OCI-LY3 (cell line): ENCODE measurements around the gene TAF1C.

Source experiments
- H2AFZ ChIP-seq: fragments of 200-600, 300-600 bp; shearing (Covaris generic); 2 replicates; pipeline ENCODE4 v1.6.0; 2014; ENCODE audit warnings: antibody characterized with exemption, low read depth, low read length
- H3K27ac ChIP-seq: fragments of 200-600, 300-600 bp; sonication (generic); 2 replicates; pipeline ENCODE4 v1.5.1; 2014; ENCODE audit warnings: mild to moderate bottlenecking, low read length, moderate library complexity, mixed read lengths
- H3K27me3 ChIP-seq: fragments of 200-600, 300-600 bp; sonication (generic); 2 replicates; pipeline ENCODE4 v1.6.1; 2014; ENCODE audit warnings: low read depth, low read length, mixed read lengths
- H3K36me3 ChIP-seq: fragments of 200-600, 300-600 bp; sonication (generic); replicated peaks from 2 replicates; pipeline ENCODE3; 2014; ENCODE audit warnings: low read depth, low read length, mixed read lengths
- H3K4me1 ChIP-seq: fragments of 300-600, 200-600 bp; sonication (generic); 2 replicates; pipeline ENCODE4 v1.6.1; 2014; ENCODE audit warnings: low read length, mixed read lengths
- H3K4me2 ChIP-seq: fragments of 200-600, 300-600 bp; sonication (generic); 2 replicates; pipeline ENCODE4 v1.6.1; 2014; ENCODE audit warnings: low read length, mixed read lengths
- H3K4me3 ChIP-seq: fragments of 300-600, 200-600 bp; sonication (generic); 2 replicates; pipeline ENCODE4 v1.5.1; 2014; ENCODE audit warnings: antibody characterized with exemption, mild to moderate bottlenecking, low read length, moderate library complexity
- H3K79me2 ChIP-seq: fragments of 300-600, 200-600 bp; shearing (Covaris generic); 2 replicates; pipeline ENCODE4 v1.6.1; 2014; ENCODE audit warnings: mild to moderate bottlenecking, low read length, mixed read lengths
- H3K9ac ChIP-seq: fragments of 300-600, 200-600 bp; shearing (Covaris generic); 2 replicates; pipeline ENCODE4 v1.6.0; 2014; ENCODE audit warnings: mild to moderate bottlenecking, low read length, moderate library complexity
- H3K9me3 ChIP-seq: fragments of 200-600, 300-600 bp; shearing (Covaris generic); 2 replicates; pipeline ENCODE4 v1.6.1; 2014; ENCODE audit warnings: low read length, mixed read lengths; ENCODE audit not compliant: insufficient read depth
- H4K20me1 ChIP-seq: fragments of 200-600, 300-600 bp; sonication (generic); 2 replicates; pipeline ENCODE4 v1.6.1; 2016; ENCODE audit warnings: low read length, mixed read lengths; ENCODE audit not compliant: insufficient read depth
- CTCF ChIP-seq: fragments of 200-600, 300-600 bp; sonication (generic); IDR thresholded peaks from 2 replicates; pipeline ENCODE4 v1.5.1; 2014; ENCODE audit warnings: antibody characterized with exemption, low read length, low read depth
- EZH2phosphoT487 ChIP-seq: fragments of 200-600 bp; shearing (Covaris generic); IDR thresholded peaks from 2 replicates; pipeline ENCODE4 v1.6.1; 2018; ENCODE audit warnings: antibody characterized with exemption, mixed run types, low read depth

The TAF1C gene

GRCh38 chr16:84196727-84197394 is 10.0 kb upstream of the TAF1C start:
- H3K36me3 ChIP-seq: no peaks in the 10 kb centered on the region
- H3K4me3 ChIP-seq: no peak overlapping the region
- no peaks in the 10 kb centered on the region for H3K9me3 ChIP-seq
- no peak overlapping the region for H2AFZ ChIP-seq
- no peak overlapping the region for H3K27ac ChIP-seq
- H3K27me3 ChIP-seq: peaks cover 8% of the 10 kb centered on the region; the same call in 1 of the 2 replicates
- no peak overlapping the region for H3K4me2 ChIP-seq
- no peaks in the 10 kb centered on the region for H3K79me2 ChIP-seq
- H4K20me1 ChIP-seq: no peaks in the 10 kb centered on the region
- no peak for TF ChIP-seq EZH2phosphoT487
- TF ChIP-seq CTCF: no peak
- no peak overlapping the region for H3K9ac ChIP-seq
- no peaks in the 10 kb centered on the region for H3K4me1 ChIP-seq

- Histone ChIP-seq H3K4me3 (no peak overlapping the region), H3K27me3 (peaks cover 8% of the 10 kb centered on the region; the same call in 1 of the 2 replicates), H3K4me1 (no peaks in the 10 kb centered on the region), H3K9me3 (no peaks in the 10 kb centered on the region), H2AFZ (no peak overlapping the region), H4K20me1 (no peaks in the 10 kb centered on the region), H3K4me2 (no peak overlapping the region), H3K79me2 (no peaks in the 10 kb centered on the region), H3K9ac (no peak overlapping the region), H3K27ac (no peak overlapping the region), H3K36me3 (no peaks in the 10 kb centered on the region)
- TF ChIP-seq EZH2phosphoT487: no peak
- no peak for TF ChIP-seq CTCF
Measured at GRCh38 chr16:84196101-84196500, 9.2 kb upstream of the TAF1C start.

GRCh38 chr16:84195201-84196093 is 8.6 kb upstream of the TAF1C start:
- H3K36me3 ChIP-seq: no peaks in the 10 kb centered on the region
- H3K79me2 ChIP-seq: no peaks in the 10 kb centered on the region
- H3K9me3 ChIP-seq: no peaks in the 10 kb centered on the region
- H3K4me1 ChIP-seq: no peaks in the 10 kb centered on the region
- TF ChIP-seq EZH2phosphoT487: no peak
- no peak for TF ChIP-seq CTCF
- H3K9ac ChIP-seq: no peak overlapping the region
- peaks cover 8% of the 10 kb centered on the region; the same call in 1 of the 2 replicates for H3K27me3 ChIP-seq
- H3K27ac ChIP-seq: no peak overlapping the region
- no peak overlapping the region for H3K4me2 ChIP-seq
- no peak overlapping the region for H3K4me3 ChIP-seq
- no peaks in the 10 kb centered on the region for H4K20me1 ChIP-seq
- H2AFZ ChIP-seq: no peak overlapping the region

GRCh38 chr16:84194470-84195200 is 7.8 kb upstream of the TAF1C start:
- H3K79me2 ChIP-seq: no peaks in the 10 kb centered on the region

More at GRCh38 chr16:84194470-84195200, 7.8 kb upstream of the TAF1C start:
- Histone ChIP-seq H3K27ac (no peak overlapping the region), H3K4me2 (no peak overlapping the region), H3K4me3 (no peak overlapping the region), H3K9ac (no peak overlapping the region), H3K4me1 (no peaks in the 10 kb centered on the region), H3K9me3 (no peaks in the 10 kb centered on the region), H4K20me1 (no peaks in the 10 kb centered on the region), H2AFZ (no peak overlapping the region), H3K27me3 (peaks cover under 1% of the 10 kb centered on the region; the same call in 1 of the 2 replicates), H3K36me3 (no peaks in the 10 kb centered on the region)
- no peak for TF ChIP-seq CTCF
- TF ChIP-seq EZH2phosphoT487: no peak
